HPDE6-E6E7 (cell line): Measurements from ENCODE around the gene FOXD4L6.
"Not testable (repeated sequence)": the region's sequence is repeated elsewhere in the genome, so short reads cannot be mapped to it uniquely, and the experiment has no call there.

Experiments used
- DNase-seq: peaks from one replicate; pipeline ENCODE4 v3.0.0; 2011; ENCODE audit warnings: missing footprints; ENCODE audit errors: extremely low spot score

Gene FOXD4L6

GRCh38 chr9:41128581-41128980, at the start of gene FOXD4L6:
TSS of gene FOXD4L6 (minus strand) at chr9:41128681. CDS start at chr9:41128383, 298 bp downstream.
- DNase-seq = not testable (repeated sequence)

- DNase-seq = not testable (repeated sequence)
These were observed 46.5 kb upstream of the FOXD4L6 start for GRCh38 chr9:41174994-41175393.

GRCh38 chr9:41150116-41150515, 21.6 kb upstream of the FOXD4L6 start:
- DNase-seq = not testable (repeated sequence)

GRCh38 chr9:41141878-41142277, 13.4 kb upstream of the FOXD4L6 start:
- not testable (repeated sequence) for DNase-seq

GRCh38 chr9:41126746-41127446, 1.6 kb downstream of the FOXD4L6 start:
- DNase-seq = not testable (repeated sequence)

GRCh38 chr9:41125936-41126335, 2.5 kb downstream of the FOXD4L6 start:
- DNase-seq = not testable (repeated sequence)

- not testable (repeated sequence) for DNase-seq
These were observed 3.3 kb downstream of the FOXD4L6 start for GRCh38 chr9:41125109-41125658.

- not testable (repeated sequence) for DNase-seq
These were observed 4.0 kb downstream of the FOXD4L6 start for GRCh38 chr9:41124250-41125108.

GRCh38 chr9:41123812-41124211, 4.7 kb downstream of the FOXD4L6 start:
- not testable (repeated sequence) for DNase-seq

GRCh38 chr9:41123396-41123795, 5.1 kb downstream of the FOXD4L6 start:
- not testable (repeated sequence) for DNase-seq

- DNase-seq = not testable (repeated sequence)
These were observed 7.8 kb downstream of the FOXD4L6 start for GRCh38 chr9:41120696-41121095.

- not testable (repeated sequence) for DNase-seq
These were observed 8.8 kb downstream of the FOXD4L6 start for GRCh38 chr9:41119719-41120118.

- DNase-seq = not testable (repeated sequence)
These were observed 9.2 kb downstream of the FOXD4L6 start for GRCh38 chr9:41119311-41119710.

GRCh38 chr9:41113348-41113747, 15.1 kb downstream of the FOXD4L6 start:
- not testable (repeated sequence) for DNase-seq

- DNase-seq = not testable (repeated sequence)
These were observed 17.1 kb downstream of the FOXD4L6 start for GRCh38 chr9:41111414-41111813.

- DNase-seq = not testable (repeated sequence)
These were observed 17.6 kb downstream of the FOXD4L6 start for GRCh38 chr9:41110913-41111312.

- not testable (repeated sequence) for DNase-seq
These were observed 19.2 kb downstream of the FOXD4L6 start for GRCh38 chr9:41109253-41109652.

- not testable (repeated sequence) for DNase-seq
These were observed 19.7 kb downstream of the FOXD4L6 start for GRCh38 chr9:41108816-41109215.

- DNase-seq = not testable (repeated sequence)
These were observed 21.9 kb downstream of the FOXD4L6 start for GRCh38 chr9:41106472-41107116.

GRCh38 chr9:41105557-41106253, 22.8 kb downstream of the FOXD4L6 start:
- not testable (repeated sequence) for DNase-seq

- DNase-seq = not testable (repeated sequence)
These were observed 23.9 kb downstream of the FOXD4L6 start for GRCh38 chr9:41104542-41104941.
